Natural killer cell treated with Interleukin-12 subunit alpha and Interleukin-12 subunit beta and Interleukin-15 and Interleukin-18, amount 100 ng/mL, for 72 hours (primary cell): ENCODE data around the gene HTD2. TPM values are rescaled to one million over a fixed set of nuclear protein-coding genes. Genes with fewer than 3 reads are reported as not detected.

Experiments used
- ATAC-seq, 2 donors: fragments of 150-1000 bp; cut with Tn5 transposase in 1 of 2; sonication (Bioruptor Pico), chemical (Tn5 transposase) in 1 of 2; 2 replicates each; pipeline ENCODE4 v1.10.0; 2021
- DNase-seq: peaks from one replicate; pipeline ENCODE4 v3.0.0; 2022; ENCODE audit warnings: low spot score
- H3K27ac Mint-ChIP-seq, 2 donors: 1 replicate in 1 of 2; 2 replicates in 1 of 2; pipeline ENCODE4 v1.8.0; 2022; ENCODE audit warnings: mixed read lengths in 2 of 2, mild to moderate bottlenecking in 1 of 2, moderate library complexity in 1 of 2
- H3K27me3 Mint-ChIP-seq, 2 donors: 1 replicate in 1 of 2; 2 replicates in 1 of 2; pipeline ENCODE4 v1.8.0; 2022; ENCODE audit warnings: mixed read lengths in 2 of 2
- H3K36me3 Mint-ChIP-seq: one replicate; pipeline ENCODE4 v1.8.0; 2022; ENCODE audit warnings: mixed read lengths
- H3K4me1 Mint-ChIP-seq, 2 donors: 1 replicate in 1 of 2; 2 replicates in 1 of 2; pipeline ENCODE4 v1.8.0; 2022; ENCODE audit warnings: low read depth in 2 of 2, mixed read lengths in 2 of 2, mild to moderate bottlenecking in 1 of 2
- H3K4me3 Mint-ChIP-seq: one replicate; pipeline ENCODE4 v1.8.0; 2022; ENCODE audit warnings: mixed read lengths
- H3K9me3 Mint-ChIP-seq: 2 replicates; pipeline ENCODE4 v1.8.0; 2022; ENCODE audit warnings: mixed read lengths
- total RNA-seq, 2 donors: library from RNA; stranded (reverse); gene quantifications; one replicate each; pipeline ENCODE4 v1.2.3, GENCODE V29; 2022

The HTD2 gene
- total RNA-seq, 2 donors from 2014 or later, result 6.7 to 11.6 TPM

- Mint-ChIP-seq H3K4me3 (no peak overlapping the region), H3K4me1 (peaks cover 28 to 30% of the 10 kb centered on the region in 2 donors), H3K27me3 (no peaks in the 10 kb centered on the region), H3K36me3 (no peaks in the 10 kb centered on the region), H3K9me3 (no peaks in the 10 kb centered on the region), H3K27ac (no peak overlapping the region)
- DNase-seq, result no peak
- no peak for ATAC-seq
Measured at GRCh38 chr3:58369038-58369437, 62.7 kb downstream of the HTD2 start.

Other genes with a start within 250 kb of the HTD2 start
- gene DNASE1L3, start 95.5 kb upstream of the HTD2 start, total RNA-seq, result not detected
- gene ABHD6, start 68.7 kb upstream of the HTD2 start, total RNA-seq, result 1 to 10 TPM; 2.5 to 3.3 TPM
- 10 to 100 TPM; 17.0 to 34.0 TPM for gene RPP14, start 275 bp upstream of the HTD2 start, total RNA-seq
- 10 to 100 TPM; 63.8 to 67.8 TPM for gene PXK, start 26.4 kb downstream of the HTD2 start, total RNA-seq
- gene PDHB, start 127.3 kb downstream of the HTD2 start, total RNA-seq, result 10 to 100 TPM; 30.6 to 41.7 TPM
- 1 to 10 TPM; 4.0 to 5.3 TPM for gene KCTD6, start 185.6 kb downstream of the HTD2 start, total RNA-seq
- gene ACOX2, start 230.7 kb downstream of the HTD2 start, total RNA-seq, result not detected